Stimulated activated CD4-positive, alpha-beta T cell treated with anti-CD3 and anti-CD28 coated beads, Interleukin-15, amount 100 ng/mL, for 48 hours (primary cell): ENCODE measurements around the gene TSGA10IP.

Source experiments
- DNase-seq, 2 donors: peaks; one replicate each; pipeline ENCODE4 v3.0.0-alpha.2; 2020; ENCODE audit warnings: low read depth in 2 of 2

The TSGA10IP gene

DNA sequence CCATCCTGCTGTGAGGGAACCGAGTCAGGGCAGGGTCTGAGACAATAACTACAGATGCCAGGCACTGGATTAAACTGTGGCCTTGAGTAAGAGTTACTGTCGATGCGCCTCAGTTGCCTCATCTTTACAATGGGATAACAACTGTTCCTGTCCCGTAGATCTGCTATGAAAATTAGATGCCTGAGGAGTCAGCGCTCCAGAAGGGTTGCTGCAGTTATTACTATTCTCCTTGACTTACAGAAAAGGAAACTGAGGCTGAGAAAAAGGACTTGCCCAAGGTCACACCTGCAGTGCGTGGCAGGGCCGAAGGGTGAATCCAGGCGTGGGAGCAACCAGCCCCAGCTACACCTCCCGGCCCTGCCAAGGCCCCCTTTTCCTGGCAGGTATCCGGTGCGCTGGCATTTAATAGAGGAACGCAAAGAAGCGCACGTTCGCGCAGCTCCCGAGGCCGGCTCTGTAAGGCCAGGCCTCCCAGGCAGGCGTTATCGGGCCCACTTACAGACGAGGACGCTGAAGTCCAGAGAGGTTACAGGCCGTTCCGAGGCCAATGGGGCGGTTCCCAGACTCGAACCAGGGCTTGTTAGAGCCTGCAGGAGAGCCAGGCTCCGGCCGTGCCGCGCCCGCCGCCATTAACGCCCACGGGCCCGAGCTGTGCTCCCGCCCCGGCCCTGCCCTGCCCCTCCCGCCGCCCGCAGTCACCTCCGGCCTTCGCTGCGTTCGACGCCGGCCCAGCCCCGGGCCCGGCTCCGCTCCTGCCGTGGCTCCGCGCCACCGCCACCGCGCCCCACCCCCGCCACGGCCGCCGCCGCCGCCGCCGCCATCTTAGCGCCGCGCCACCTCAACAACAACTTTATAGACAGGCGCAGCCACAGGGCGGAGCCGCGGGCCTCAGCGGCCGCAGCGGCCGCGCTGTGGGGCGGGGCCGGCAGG is 26.8 kb upstream of the TSGA10IP start, which contains the start of gene C11orf68:
TSS of gene C11orf68 (minus strand) at position 852 of the 930 bp plus-strand sequence. CDS start at position 821, 31 bp downstream.
- no peak for DNase-seq

DNA sequence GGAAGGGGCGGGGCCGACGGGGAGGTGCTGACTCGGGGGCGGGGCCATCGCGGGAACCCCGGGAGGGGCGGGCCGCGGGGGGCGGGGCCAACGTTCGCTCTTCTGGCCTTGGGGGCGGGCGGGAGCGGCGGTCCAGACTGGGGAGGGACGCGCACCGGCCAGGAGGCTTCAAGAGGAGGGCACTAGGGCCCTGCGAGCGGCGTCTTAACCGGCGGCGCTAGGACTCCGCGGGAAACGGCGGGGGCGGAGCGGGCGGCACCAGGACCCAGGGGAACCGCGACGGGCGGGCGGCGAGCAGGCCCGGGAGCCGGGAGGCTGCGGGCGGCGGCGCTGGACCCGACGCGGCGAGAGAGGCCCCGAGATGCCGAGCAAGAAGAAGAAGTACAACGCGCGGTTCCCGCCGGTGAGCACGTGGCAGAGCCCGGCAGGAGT is 26.1 kb upstream of the TSGA10IP start, which contains the start of gene DRAP1:
TSS of gene DRAP1 (plus strand) at position 286 of the 432 bp plus-strand sequence. CDS start at position 362, 76 bp downstream.
- peak; percentile 99 for DNase-seq

DNA sequence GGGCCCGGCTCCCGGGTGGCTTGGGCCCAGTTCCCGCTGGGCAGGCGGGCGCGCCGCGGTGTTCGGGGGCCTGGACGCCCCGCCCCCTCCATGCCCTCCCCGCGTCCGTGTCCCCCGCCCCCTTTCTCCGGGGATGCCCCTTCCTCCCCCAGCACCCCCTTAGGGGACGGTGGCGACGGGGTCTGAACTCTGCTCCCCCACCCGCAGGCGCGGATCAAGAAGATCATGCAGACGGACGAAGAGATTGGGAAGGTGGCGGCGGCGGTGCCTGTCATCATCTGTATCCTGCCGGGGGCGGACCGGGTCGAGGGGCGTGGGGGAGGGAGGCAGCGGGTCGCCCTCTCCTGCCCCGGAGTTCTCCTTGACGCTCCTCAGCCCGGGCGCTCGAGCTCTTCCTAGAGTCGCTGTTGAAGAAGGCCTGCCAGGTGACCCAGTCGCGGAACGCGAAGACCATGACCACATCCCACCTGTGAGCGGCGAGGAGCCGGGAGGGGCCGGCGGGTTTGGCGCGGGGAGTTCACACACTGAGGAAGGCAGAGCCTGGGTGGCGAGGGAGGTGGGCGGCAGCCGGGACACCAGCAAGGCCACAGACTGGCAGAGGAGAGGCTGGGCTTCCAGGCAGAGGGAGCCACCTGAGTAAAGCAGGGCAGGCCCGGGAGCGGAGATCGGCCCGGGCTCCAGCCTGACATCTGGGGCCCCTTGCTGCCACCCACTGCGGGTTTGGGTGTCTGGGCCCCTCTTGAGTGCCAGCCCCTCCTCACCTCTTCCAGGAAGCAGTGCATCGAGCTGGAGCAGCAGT is 25.5 kb upstream of the TSGA10IP start:
- peak; percentile 32 to 45 for DNase-seq

DNA sequence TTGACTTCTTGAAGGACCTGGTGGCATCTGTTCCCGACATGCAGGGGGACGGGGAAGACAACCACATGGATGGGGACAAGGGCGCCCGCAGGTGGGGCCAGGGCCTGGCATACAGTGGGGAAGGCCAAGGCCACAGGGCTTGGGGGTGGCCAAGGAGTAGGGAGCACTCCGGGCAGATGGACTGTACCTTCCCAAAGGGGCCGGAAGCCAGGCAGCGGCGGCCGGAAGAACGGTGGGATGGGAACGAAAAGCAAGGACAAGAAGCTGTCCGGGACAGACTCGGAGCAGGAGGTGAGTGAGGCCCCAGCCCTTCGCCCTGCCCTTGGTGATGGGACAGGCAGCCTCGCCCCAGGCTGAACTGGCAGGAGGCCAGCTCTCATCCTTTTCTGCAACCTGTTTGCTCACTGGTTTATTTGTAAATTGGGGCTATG is 24.9 kb upstream of the TSGA10IP start:
- DNase-seq: no peak

DNA sequence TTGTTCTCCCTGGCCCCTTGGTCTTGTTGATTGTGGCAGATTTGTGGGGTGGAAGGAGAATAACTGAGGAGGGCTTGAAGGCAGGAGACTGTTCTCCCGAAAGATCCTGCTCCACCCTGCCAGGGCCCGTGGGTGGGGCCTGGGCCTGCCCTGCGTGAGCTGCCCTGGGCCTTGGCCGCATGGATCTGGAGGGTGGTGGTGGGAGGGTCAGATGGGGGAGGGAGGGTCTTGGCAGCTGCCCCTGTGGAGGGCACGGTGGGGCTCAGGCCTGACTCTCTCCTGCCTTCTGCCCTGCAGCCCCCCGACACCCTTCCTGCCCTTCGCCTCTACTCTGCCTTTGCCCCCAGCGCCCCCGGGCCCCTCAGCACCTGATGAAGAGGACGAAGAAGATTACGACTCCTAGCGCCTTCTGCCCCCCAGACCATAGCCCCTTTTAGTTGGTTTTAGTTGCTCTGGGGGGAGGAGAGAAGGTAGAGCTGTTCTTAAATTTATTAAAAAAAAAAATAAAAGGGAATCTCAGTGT is 24.2 kb upstream of the TSGA10IP start:
- no peak for DNase-seq

DNA sequence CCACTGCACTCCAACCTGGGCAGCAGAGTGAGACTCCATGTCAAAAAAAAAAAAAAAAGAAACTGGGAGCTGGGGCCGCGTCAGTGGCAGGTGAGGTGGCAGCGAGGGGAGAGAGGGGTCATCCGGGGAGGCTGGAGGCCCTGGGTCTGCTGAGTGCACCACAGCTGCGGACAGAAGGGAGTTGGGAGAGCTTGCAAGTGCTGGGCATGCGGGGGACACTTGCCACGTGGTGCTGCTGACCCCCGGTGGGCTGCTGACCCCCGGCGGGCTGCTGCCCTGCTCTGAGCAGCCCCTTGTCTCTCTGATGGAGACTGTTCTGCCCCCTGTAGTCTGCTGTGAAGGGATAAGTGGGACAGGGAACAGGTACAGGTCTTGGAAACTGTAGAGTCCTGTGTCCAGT is 23.4 kb upstream of the TSGA10IP start:
- no peak for DNase-seq

DNA sequence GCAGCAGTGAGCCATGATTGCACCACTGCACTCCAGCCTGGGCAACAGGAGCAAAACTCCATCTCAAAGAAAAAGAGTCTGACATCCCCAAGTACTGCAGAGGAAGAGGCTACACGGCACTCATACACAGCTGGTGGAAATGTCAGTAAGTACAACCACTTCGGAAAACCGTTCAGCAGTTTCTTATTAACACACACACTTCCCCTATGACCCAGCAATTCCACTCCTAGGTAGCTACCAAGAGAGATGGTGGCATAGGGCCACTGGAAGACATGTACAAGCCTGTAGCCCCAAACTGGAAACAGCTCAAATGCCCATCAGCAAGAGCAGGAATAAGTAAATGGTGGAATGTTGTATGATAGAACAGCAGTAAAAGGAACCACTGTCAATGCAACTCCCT is 22.7 kb upstream of the TSGA10IP start:
- DNase-seq: no peak

DNA sequence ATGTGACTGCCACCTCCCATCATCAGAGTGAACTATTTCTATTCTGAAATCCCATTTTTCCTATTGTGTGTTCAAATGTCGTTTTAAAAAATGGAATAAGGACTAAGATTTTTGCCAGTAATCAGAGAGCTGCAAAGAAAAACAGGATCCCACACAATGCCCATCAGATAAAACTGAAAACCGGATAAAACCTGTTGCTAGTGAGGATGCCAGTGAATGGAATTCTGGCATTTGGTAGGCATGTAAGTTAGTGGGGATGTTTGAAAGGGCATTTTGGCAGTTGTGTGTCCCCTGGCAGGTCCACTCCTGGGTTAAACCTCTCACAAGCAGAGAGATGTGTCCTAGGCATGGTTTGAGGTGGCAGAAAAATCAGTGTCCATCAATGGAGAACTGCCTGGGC is 19.9 kb upstream of the TSGA10IP start:
- no peak for DNase-seq

DNA sequence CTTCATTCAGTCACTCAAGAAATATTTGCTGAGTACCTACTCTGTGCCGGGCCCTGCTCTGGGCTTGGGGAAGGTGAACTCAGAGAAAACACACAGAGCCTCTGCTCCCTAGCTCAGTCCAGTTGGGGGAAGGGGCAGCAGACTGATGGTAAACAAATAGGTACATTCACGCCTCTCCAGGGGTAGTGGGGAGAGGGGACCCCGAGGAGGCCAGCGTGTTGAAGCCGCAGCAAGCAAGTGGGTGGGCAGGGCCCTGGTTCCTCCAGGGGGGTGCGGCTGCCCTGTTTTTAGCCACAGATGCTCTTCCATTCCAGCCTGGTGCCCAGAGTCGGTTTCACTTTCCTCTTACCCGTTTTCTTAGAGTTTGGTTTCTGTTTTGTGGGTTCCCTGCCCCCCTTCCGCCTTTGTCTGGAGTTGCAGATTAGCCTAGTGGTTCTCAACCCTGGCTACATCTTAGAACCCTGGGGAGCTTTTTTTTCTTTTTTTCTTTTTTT is 17.3 kb upstream of the TSGA10IP start:
- peak; percentile 56 to 67 for DNase-seq

DNA sequence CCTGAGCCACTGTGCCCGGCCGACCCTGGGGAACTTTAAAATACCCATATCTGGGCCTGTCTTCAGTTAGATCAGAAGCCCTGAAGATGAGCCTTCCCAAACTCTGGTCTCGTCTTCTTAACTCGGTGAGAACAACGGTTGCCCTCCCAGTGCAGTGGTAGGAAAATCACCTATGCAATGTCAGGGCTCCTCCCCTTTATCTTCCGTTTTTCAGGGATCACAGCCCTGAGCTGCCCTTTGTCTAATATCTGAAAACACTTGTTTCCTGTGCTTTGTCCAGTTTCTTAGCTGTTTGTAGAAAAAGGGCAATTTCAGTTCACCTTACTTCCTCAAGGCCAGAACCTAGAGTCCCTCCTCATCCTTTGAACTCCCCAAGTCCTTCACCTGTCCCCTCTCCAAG is 16.6 kb upstream of the TSGA10IP start:
- DNase-seq: no peak

DNA sequence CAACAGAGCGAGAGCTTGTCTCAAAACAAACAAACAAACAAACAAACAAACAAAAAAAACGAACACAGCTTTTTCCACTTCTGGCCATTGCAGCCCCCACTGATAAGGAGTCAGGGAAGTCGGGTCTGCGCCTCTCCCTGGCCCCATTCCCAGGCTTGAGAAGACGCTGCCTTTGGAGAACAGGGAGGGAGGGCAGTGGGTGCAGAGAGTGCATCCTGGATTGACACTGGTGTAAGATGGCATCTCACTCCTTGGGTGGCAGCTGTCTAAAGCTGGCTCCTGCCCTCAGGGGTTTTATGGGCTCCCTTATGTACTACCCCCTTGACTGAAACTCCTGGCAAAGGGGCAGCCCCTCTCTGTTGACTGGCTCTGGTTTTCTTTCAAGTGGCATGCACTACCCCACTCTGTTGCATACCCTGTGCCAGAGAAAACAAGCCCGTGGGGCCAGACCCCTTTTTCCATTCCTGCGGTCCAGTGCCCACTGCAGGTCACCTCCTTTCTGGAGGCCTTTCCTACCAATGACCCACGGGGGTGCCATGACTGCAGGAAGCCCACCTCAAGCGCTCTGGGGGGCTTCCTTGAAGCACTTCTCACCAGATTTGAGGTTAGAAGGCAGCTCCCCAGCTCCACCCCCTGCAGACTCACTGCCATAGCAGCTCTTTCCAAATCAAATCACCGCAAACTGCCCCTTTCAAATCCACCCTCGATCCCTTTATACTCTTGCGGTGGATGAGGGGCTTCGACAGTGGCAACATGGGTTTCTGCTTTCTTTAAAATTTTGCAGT is 13.3 kb upstream of the TSGA10IP start:
- DNase-seq: no peak

DNA sequence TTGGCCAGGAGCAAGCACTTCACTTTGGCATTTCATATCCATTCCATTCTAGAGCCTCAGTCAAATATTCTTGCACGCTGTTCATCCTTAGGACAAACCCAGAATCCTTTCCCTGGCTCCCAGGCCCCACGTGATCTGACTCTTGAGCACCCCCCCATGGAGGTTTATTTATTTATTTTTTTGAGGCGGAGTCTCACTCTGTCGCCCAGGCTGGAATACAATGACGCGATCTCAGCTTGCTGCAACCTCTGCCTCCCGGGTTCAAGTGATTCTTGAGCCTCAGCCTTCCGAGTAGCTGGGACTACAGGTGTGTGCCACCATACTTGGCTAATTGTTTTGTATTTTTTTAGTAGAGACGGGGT is 12.7 kb upstream of the TSGA10IP start:
- DNase-seq: no peak

DNA sequence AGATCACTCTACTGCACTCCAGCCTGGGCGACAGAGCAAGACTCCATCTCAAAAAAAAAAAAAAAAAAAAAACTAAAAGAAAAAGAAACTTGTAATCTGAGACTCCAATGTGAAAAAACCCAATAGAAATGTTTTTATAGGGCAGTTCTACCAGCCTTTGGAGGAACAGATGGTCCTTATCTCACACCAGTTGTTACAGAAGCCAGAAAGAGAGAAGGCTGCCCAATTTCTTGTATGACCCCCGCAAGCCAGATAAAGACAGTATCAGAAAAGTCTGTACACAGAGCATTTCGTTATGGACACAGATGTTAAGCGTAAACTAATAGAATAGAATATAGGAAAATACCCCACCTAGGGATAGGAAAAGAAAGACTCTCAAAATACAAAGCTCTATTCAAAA is 11.3 kb upstream of the TSGA10IP start:
- DNase-seq: no peak

DNA sequence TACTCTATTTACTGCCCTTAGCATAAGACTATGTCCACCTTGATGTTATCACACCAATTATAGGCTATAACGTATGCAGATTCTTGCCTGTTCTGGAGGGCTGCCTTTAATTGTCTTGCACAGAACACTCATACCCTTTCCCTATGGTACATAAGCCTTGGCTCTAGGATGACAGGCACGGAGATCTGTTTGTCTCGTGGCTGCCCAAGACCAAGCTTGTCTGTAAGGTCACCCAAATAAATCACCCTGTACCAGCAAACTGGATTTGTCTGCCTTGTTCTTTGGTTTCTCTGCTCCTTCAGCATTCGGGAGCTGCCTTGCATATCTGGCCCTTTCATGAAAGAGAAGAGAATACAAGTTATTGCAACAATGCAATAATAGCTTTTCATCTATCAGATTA is 7.5 kb upstream of the TSGA10IP start:
- DNase-seq: no peak

DNA sequence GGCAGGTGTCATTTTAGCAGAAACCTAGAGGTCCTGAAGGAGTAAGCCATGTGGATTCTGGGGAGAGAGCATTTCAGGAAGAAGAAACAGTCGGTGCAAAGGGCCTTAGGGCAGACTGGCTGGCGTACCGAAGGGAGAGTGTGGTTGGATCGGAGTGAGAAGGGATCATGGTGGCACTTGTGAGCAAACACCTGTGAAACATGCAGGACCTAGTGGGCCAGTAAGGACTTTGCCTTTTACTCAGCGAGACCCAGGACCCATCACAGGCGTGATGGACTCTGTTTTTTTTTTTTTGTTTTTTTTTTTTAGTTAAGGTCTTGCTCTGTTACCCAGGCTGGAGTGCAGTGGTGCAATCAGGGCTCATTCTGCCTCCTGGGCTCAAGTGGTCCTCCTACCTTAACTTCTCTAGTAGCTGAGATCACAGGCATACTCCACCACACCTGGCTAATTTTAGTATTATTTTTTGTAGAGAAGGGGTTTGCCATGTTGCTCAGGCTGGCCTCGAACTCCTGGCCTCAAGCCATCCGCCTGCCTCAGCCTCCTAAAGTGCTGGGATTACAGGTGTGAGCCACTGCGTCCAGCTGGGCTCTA is 3.5 kb upstream of the TSGA10IP start:
- no peak for DNase-seq

DNA sequence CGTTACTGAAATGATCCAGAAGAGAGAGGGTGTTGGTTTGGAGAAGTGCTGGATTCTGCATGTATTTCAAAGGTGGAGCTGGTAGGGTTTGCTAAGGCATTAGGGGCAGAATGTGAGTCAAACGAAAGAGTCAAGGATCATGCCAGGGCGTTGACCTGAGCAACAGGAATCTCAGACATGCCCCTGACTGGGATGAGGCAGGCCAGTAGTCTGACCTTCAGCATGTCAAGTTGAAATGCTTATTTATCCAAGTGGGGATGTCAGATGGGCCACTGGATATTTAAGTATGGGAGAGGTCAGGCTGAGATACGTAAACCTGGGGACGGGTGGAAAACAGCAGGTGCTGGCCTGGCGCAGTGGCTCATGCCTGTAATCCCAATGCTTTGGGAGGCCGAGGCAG is 2.7 kb upstream of the TSGA10IP start:
- DNase-seq: no peak

DNA sequence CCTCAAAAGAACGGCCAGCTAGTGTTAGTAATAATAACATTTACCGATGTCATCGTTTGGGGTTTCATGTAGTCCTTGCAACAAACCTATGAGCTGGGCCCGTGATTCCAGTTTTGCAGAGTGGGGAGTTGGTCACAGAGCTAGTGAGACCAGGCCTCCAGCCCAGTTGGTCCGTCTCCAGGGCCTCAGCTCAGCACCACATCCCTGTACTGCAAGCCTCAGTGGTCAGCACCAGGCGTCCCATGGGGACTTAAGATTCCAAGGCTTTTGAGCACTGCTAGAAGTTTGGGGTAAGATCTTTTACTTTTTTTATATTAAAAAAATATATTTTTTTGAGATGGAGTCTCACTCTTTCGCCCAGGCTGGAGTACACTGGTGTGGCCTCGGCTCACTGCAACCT is 1.1 kb upstream of the TSGA10IP start:
- DNase-seq: no peak

DNA sequence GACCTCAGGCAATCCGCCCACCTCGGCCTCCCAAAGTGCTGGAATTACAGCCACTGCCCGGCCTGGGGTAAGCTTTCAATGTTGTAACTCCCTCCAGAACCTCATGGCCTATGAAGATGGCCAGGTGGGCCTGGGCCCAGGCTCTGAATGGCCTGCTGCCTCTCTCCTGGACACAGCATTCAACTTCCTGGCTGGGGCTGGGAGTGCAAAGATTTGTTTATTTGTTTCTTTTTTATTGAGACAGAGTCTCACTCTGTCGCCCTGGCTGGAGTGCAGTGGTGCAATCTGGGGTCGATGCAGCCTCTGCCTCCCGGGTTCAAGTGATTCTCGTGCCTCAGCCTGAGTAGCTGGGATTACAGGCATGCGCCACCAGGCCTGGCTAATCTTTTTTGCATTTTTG is 513 bp upstream of the TSGA10IP start:
- no peak for DNase-seq

DNA sequence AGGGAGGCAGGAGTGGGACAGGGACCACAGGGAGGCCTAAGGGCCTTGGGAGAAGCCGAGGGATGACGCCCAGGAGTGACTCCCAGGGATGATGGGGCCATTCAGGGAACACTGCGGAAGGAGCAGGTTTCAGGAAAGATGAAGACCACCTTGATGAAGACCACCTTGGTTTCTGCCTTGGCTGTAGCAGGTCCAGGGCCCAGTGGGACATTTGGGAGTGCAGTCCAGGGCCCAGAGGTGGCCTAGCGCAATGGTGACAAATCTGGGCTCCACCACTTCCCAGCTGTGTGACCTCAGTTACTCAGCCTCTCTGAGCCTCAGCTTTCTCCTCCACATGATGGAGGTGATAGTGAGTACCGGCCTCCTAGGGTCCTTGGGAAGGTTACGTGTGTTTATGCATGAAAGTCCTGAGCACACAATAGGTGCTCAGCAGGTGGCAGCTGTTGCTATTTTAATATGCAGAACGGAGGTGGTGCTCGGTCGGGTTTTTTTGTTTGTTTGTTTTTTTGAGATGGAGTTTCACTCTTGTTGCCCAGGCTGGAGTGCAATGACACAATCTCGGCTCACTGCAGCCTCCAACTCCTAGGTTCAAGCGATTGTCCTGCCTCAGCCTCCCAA is 770 bp downstream of the TSGA10IP start:
- DNase-seq: no peak

DNA sequence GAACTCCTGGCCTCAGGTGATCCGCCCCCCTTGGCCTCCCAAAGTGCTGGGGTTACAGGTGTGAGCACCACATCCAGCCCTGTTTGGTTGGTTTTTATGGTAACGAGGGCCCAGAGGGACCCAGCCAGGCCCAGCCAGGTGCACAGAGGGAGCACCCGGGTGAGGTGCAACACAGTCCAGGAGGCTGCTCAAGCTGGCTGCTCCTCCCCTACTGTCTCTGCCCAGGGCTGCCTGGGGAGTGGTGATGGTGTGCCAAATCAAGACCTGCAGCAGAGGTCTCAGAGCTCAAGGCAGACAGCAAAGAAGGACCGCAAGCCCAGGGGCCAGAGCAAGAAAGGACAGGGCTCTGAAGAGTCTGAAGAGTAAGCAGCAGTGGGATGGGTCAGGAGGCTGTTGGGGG is 1.4 kb downstream of the TSGA10IP start:
- DNase-seq: no peak

DNA sequence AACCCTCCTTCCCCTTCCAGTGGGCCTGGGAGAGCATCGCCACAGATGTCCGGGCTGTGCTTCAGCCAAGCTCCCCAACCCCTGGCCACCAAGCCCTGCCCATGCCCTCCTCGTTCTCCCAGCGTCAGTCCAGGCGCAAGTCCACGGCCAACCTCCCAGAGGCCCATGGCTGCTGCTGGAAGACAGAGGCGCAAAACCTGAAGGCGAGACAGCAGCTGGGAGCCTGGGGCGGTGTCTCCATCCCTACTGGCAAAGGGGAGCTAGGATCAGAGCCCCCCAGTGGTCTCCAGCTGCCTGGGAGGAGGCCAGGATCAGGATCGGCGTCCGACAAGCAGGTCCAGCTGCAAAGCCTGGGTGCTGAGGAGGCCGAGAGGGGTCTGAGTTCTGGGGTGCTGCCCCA is 1.9 kb downstream of the TSGA10IP start:
- DNase-seq: no peak
